Upper lobe of left lung (tissue), 6 donors: ENCODE results near the gene BCS1L. TPM values are rescaled to one million over a fixed set of nuclear protein-coding genes. Genes with fewer than 3 reads are reported as not detected.

Experiments
- ATAC-seq, 2 donors: fragments of 200-7000 bp; cut with Tn5 transposase; one replicate each; pipeline ENCODE4 v1.9.1; 2022; ENCODE audit warnings: mild to moderate bottlenecking in 2 of 2, moderate library complexity in 2 of 2; ENCODE audit not compliant: low FRiP score in 2 of 2
- DNase-seq, 2 donors: peaks; one replicate each; pipeline ENCODE4 v3.0.0-alpha.2; 2019 to 2020
- H3K27ac ChIP-seq, 4 donors: fragments of 200-600 bp; sonication (generic); one replicate each; pipeline ENCODE4 v1.5.1; 2016 to 2019
- H3K27me3 ChIP-seq, 4 donors: fragments of 200-600 bp; sonication (generic); one replicate each; pipeline ENCODE4 v1.5.1; 2017 to 2019
- H3K36me3 ChIP-seq, 4 donors: fragments of 200-600 bp; sonication (generic); one replicate each; pipeline ENCODE4 v1.5.1; 2016 to 2019
- H3K4me1 ChIP-seq, 4 donors: fragments of 200-600 bp; sonication (generic); one replicate each; pipeline ENCODE4 v1.5.1; 2018 to 2019
- H3K4me3 ChIP-seq, 4 donors: fragments of 200-600 bp; sonication (generic); one replicate each; pipeline ENCODE4 v1.5.1; 2017 to 2019; ENCODE audit warnings: mild to moderate bottlenecking in 2 of 4, moderate library complexity in 1 of 4
- H3K9me3 ChIP-seq, 4 donors: fragments of 200-600 bp; sonication (generic); one replicate each; pipeline ENCODE4 v1.5.1; 2018 to 2019
- CTCF ChIP-seq, 6 experiments: fragments of 450-650 bp in 4 of 6; fragments of 200-600 bp in 2 of 6; sonication (generic) in 2 of 6; IDR thresholded peaks; one replicate each; pipeline ENCODE4 v1.5.1; 2016 to 2019; ENCODE audit warnings: antibody characterized with exemption in 6 of 6
- EP300 ChIP-seq, 4 donors: sonication (generic); formaldehyde crosslinking; IDR thresholded peaks; one replicate each; pipeline ENCODE4 v1.5.1; 2017; ENCODE audit warnings: antibody characterized with exemption in 4 of 4, control low read depth in 2 of 4
- POLR2A ChIP-seq, 4 donors: fragments of 450-650 bp; IDR thresholded peaks; one replicate each; pipeline ENCODE4 v1.5.1; 2016 to 2017; ENCODE audit warnings: antibody characterized with exemption in 4 of 4, mild to moderate bottlenecking in 2 of 4
- POLR2AphosphoS5 ChIP-seq, 2 donors: sonication (generic); formaldehyde crosslinking; IDR thresholded peaks; one replicate each; pipeline ENCODE4 v1.5.1; 2017; ENCODE audit warnings: antibody characterized with exemption in 2 of 2
- whole genome bisulfite sequencing, 2 donors: methylation state at CpG; one replicate each; pipeline ENCODE4 v1.1.5; 2017 to 2018; 5-methylcytosine and 5-hydroxymethylcytosine counted together
- total RNA-seq, 6 donors: library from RNA; depleted of rRNA in 4 of 6; stranded (reverse); fragments of >200 nt in 4 of 6; gene quantifications; one replicate each; pipeline versions ENCODE4 v1.1.0 to v1.2.1, GENCODE V29; 2016 to 2021
- donor health status: DM: no; HTN: no; CAD: no; lungs with moderate emphysema.
- donor health status: DM: no; HTN: yes; CAD: no; lungs with severe emphysema.

Gene BCS1L
- total RNA-seq, 6 donors from 2014 or later = 18.2 to 128 (median 32.2) TPM

GRCh38 chr2:218664653-218665052 is 5.2 kb downstream of the BCS1L start:
- Histone ChIP-seq H3K27me3 (no peaks in the 10 kb centered on the region), H3K4me1 (peaks cover 6 to 10% (median 7%) of the 10 kb centered on the region in 4 donors), H3K9me3 (no peaks in the 10 kb centered on the region), H3K36me3 (peaks cover 41 to 76% (median 65%) of the 10 kb centered on the region in 4 donors), H3K27ac (no peak overlapping the region), H3K4me3 (no peak overlapping the region)
- WGBS, 2 donors = 98 to 100% methylated on average over 6 to 7 of the region's 7 CpGs
- ATAC-seq = no peak
- TF ChIP-seq EP300 (IDR thresholded peaks at IDR 0.05) = no peak
- no peak for TF ChIP-seq POLR2A (IDR thresholded peaks at IDR 0.05)
- TF ChIP-seq POLR2AphosphoS5 (IDR thresholded peaks at IDR 0.05) = no peak
- no peak for TF ChIP-seq CTCF (IDR thresholded peaks at IDR 0.05)
- DNase-seq = no peak

- TF ChIP-seq CTCF (IDR thresholded peaks at IDR 0.05) = no peak
- no peak for TF ChIP-seq POLR2A (IDR thresholded peaks at IDR 0.05)
- no peak for TF ChIP-seq EP300 (IDR thresholded peaks at IDR 0.05)
- no peak for TF ChIP-seq POLR2AphosphoS5 (IDR thresholded peaks at IDR 0.05)
- no peak for DNase-seq
- Histone ChIP-seq H3K27me3 (no peaks in the 10 kb centered on the region), H3K27ac (peak overlapping the region; percentile 64 to 81 (median 74)), H3K4me1 (peaks cover 13 to 19% (median 16%) of the 10 kb centered on the region in 4 donors), H3K36me3 (peaks cover 11 to 40% (median 19%) of the 10 kb centered on the region in 4 donors), H3K4me3 (peak overlapping the region; percentile 65 to 87 (median 84)), H3K9me3 (no peaks in the 10 kb centered on the region)
- ATAC-seq = no peak
- 44 to 50% methylated on average over 12 of the region's 12 CpGs for WGBS, 2 donors
Measured at GRCh38 chr2:218671097-218671653, 11.7 kb downstream of the BCS1L start.

GRCh38 chr2:218671654-218672566 is 12.4 kb downstream of the BCS1L start, which contains the start of the genes RNF25 and STK36:
Gene RNF25, minus strand, starts transcription at chr2:218672002. Its CDS starts 32 bp downstream, at chr2:218671970.
Gene STK36, plus strand, starts transcription at chr2:218672086. Its CDS starts 744 bp downstream, at chr2:218672830.
- ATAC-seq (peak; percentile 94 to 97), DNase-seq (peak; percentile 87 to 88)
- Histone ChIP-seq H3K27me3 (no peaks in the 10 kb centered on the region), H3K36me3 (peaks cover 7 to 35% (median 13%) of the 10 kb centered on the region in 4 donors), H3K27ac (peak within 1 kb of the TSS; percentile 64 to 81 (median 74)), H3K4me3 (peak within 1 kb of the TSS; percentile 65 to 87 (median 84)), H3K9me3 (no peaks in the 10 kb centered on the region), H3K4me1 (peaks cover 13 to 19% (median 16%) of the 10 kb centered on the region in 4 donors)
- 1 to 2% methylated on average over 44 to 48 of the region's 49 CpGs for WGBS, 2 donors
- TF ChIP-seq CTCF (IDR thresholded peaks at IDR 0.05) (peak in 1 of 6 experiments; percentile 9), POLR2AphosphoS5 (IDR thresholded peaks at IDR 0.05) (peak; percentile 87 to 90), EP300 (IDR thresholded peaks at IDR 0.05) (no peak), POLR2A (IDR thresholded peaks at IDR 0.05) (peak in 3 of 4 donors; percentile 51 to 80 (median 65))

- H3K4me3 ChIP-seq = no peak overlapping the region
- no peaks in the 10 kb centered on the region for H3K9me3 ChIP-seq
- no peaks in the 10 kb centered on the region for H3K27me3 ChIP-seq
- TF ChIP-seq POLR2AphosphoS5 (IDR thresholded peaks at IDR 0.05) = no peak
- TF ChIP-seq EP300 (IDR thresholded peaks at IDR 0.05) = no peak
- no peak for TF ChIP-seq POLR2A (IDR thresholded peaks at IDR 0.05)
- TF ChIP-seq CTCF (IDR thresholded peaks at IDR 0.05) = no peak
- DNase-seq = peak in 1 of 2 donors; percentile 57
- H3K4me1 ChIP-seq = no peaks in the 10 kb centered on the region
- no peak overlapping the region for H3K27ac ChIP-seq
- peak; percentile 56 to 83 for ATAC-seq
- H3K36me3 ChIP-seq = peaks cover 0 to 41% (median 9%) of the 10 kb centered on the region in 4 donors
- 61 to 63% methylated on average over 4 of the region's 4 CpGs for WGBS, 2 donors
Measured at GRCh38 chr2:218679119-218679518, 19.6 kb downstream of the BCS1L start.
